K562 (cell line): Measurements from ENCODE around the gene SLC43A1. TPM values are rescaled to one million over a fixed set of nuclear protein-coding genes. Genes with fewer than 3 reads are reported as not detected.

Experiments used
- ATF7 ChIP-seq: fragments of 450-650 bp; IDR thresholded peaks from 2 replicates; pipeline ENCODE4 v1.7.1; 2014; ENCODE audit warnings: mild to moderate bottlenecking, moderate library complexity
- HSF4 ChIP-seq: fragments of 250-450 bp; sonication (Bioruptor Pico); IDR thresholded peaks from 2 replicates; pipeline ENCODE4 v2.1.2; 2022; ENCODE audit warnings: mild to moderate bottlenecking, moderate library complexity, borderline replicate concordance
- JUND ChIP-seq, 2 experiments: IDR thresholded peaks; 2 replicates in 1 of 2; 3 replicates in 1 of 2; pipeline ENCODE4 v1.6.1; 2011; ENCODE audit warnings: borderline replicate concordance in 2 of 2, low read depth in 2 of 2, low read length in 2 of 2, improper control_type of control experiment in 1 of 2, missing biosample characterization in 1 of 2, missing genetic modification characterization in 1 of 2, missing genetic modification reagents in 1 of 2
- MAZ ChIP-seq, 2 experiments: fragments of 450-650 bp in 1 of 2; sonication (generic) in 1 of 2; formaldehyde crosslinking; IDR thresholded peaks in 1 of 2; conservative IDR thresholded peaks in 1 of 2; 2 replicates each; pipeline versions ENCODE4 v1.4.0 to v1.5.0; 2020; ENCODE audit warnings: mild to moderate bottlenecking in 1 of 2, missing genetic modification reagents in 1 of 2
- NR2C2 ChIP-seq, 2 experiments: fragments of 200-800 bp in 1 of 2; sonication (Bioruptor generic) in 1 of 2; sonication (generic) in 1 of 2; formaldehyde crosslinking in 1 of 2; IDR thresholded peaks; 2 replicates each; pipeline versions ENCODE4 v1.6.1 to v1.8.0; 2016 to 2022; ENCODE audit warnings: mild to moderate bottlenecking in 1 of 2, missing compliant biosample characterization in 1 of 2, missing genetic modification characterization in 1 of 2, missing genetic modification reagents in 1 of 2
- RBFOX2 ChIP-seq: fragments of 200-400 bp; formaldehyde crosslinking; IDR thresholded peaks from 2 replicates; pipeline ENCODE4 v1.6.1; 2017; ENCODE audit warnings: low read depth, mild to moderate bottlenecking, low read length, moderate library complexity
- SOX6 ChIP-seq: fragments of 450-650 bp; IDR thresholded peaks from 2 replicates; pipeline ENCODE4 v1.6.1; 2014; ENCODE audit warnings: mild to moderate bottlenecking
- STAG1 ChIP-seq: sonication (generic); formaldehyde crosslinking; IDR thresholded peaks from 2 replicates; pipeline ENCODE4 v1.5.0; 2020; ENCODE audit warnings: missing genetic modification reagents, borderline replicate concordance
- TARDBP ChIP-seq: fragments of 450-650 bp; IDR thresholded peaks from 2 replicates; pipeline ENCODE4 v1.6.1; 2016
- TOE1 ChIP-seq, 2 experiments: fragments of 450-650 bp in 1 of 2; sonication (generic) in 1 of 2; formaldehyde crosslinking in 1 of 2; IDR thresholded peaks; 2 replicates each; pipeline versions ENCODE4 v1.7.1 to v1.8.0; 2016 to 2022; ENCODE audit warnings: borderline replicate concordance in 2 of 2, mild to moderate bottlenecking in 2 of 2, antibody characterized with exemption in 1 of 2, inconsistent platforms in 1 of 2, low read depth in 1 of 2, missing genetic modification reagents in 1 of 2, moderate library complexity in 1 of 2
- USF1 ChIP-seq: sonication (generic); formaldehyde crosslinking; IDR thresholded peaks from 2 replicates; pipeline ENCODE4 v1.9.0; 2022; ENCODE audit warnings: mild to moderate bottlenecking, missing genetic modification reagents
- ZBTB1 ChIP-seq: sonication (generic); formaldehyde crosslinking; IDR thresholded peaks from 2 replicates; pipeline ENCODE4 v1.8.1; 2023; ENCODE audit warnings: missing genetic modification reagents, low read depth, mild to moderate bottlenecking, borderline replicate concordance
- ZNF239 ChIP-seq: fragments of 250-450 bp; sonication (Bioruptor Pico); IDR thresholded peaks from 2 replicates; pipeline ENCODE4 v1.4.0; 2020; ENCODE audit warnings: mild to moderate bottlenecking
- ZNF583 ChIP-seq: fragments of 250-450 bp; sonication (Bioruptor Pico); IDR thresholded peaks from 2 replicates; pipeline ENCODE4 v1.4.0; 2020
- ZNF707 ChIP-seq: fragments of 250-450 bp; sonication (Bioruptor Pico); conservative IDR thresholded peaks from 2 replicates; pipeline ENCODE4 v1.8.0; 2022; ENCODE audit warnings: inconsistent platforms, mild to moderate bottlenecking, moderate library complexity
- ZNF76 ChIP-seq: fragments of 250-450 bp; sonication (Bioruptor Pico); IDR thresholded peaks from 2 replicates; pipeline ENCODE4 v1.4.0; 2020; ENCODE audit warnings: mild to moderate bottlenecking, moderate library complexity, borderline replicate concordance
- polyA plus RNA-seq, 8 experiments: library from polyadenylated mRNA; depleted of rRNA in 4 of 8; stranded (reverse) in 5 of 8; unstranded in 3 of 8; fragments of >200 nt; fragmentation: Nextera tagmentation in 2 of 8; fragmentation: Illumina TruSeq in 1 of 8; extraction: Ambion mirVana in 2 of 8; extraction: Trizol in 1 of 8; gene quantifications; 2 replicates each; pipeline versions ENCODE4 v1.2.1 to v1.2.3, GENCODE V29; 2011 to 2014; ENCODE audit warnings: inconsistent platforms in 1 of 8, missing spikeins in 1 of 8
- total RNA-seq, 7 experiments: library from RNA; depleted of rRNA in 6 of 7; stranded (reverse); fragments of >200 nt in 6 of 7; fragmentation: Illumina TruSeq in 2 of 7; extraction: Trizol in 2 of 7; gene quantifications; 2 replicates each; pipeline versions ENCODE4 v1.2.1 to v1.2.3, GENCODE V29; 2011 to 2021; ENCODE audit warnings: low replicate concordance in 1 of 7
- TF ChIP-seq, protein P1 (sequence below): fragments of 250-450 bp; sonication (Bioruptor Pico); IDR thresholded peaks from 2 replicates; pipeline ENCODE4 v1.5.0; 2021
- TF ChIP-seq, protein P2 (sequence below): fragments of 250-450 bp; sonication (Bioruptor Pico); IDR thresholded peaks from 2 replicates; pipeline ENCODE4 v1.8.0; 2021; ENCODE audit warnings: mild to moderate bottlenecking, moderate library complexity
- TF ChIP-seq, protein P3 (sequence below): fragments of 450-650 bp; formaldehyde crosslinking; IDR thresholded peaks from 2 replicates; pipeline ENCODE4 v1.4.0; 2020; ENCODE audit warnings: mild to moderate bottlenecking, moderate library complexity

Gene SLC43A1
- total and polyA plus RNA-seq, 9 of the 15 experiments (the other 6 are each of a cell fraction or from before 2014, with no cell fraction given), result 2.6 to 41.8 (median 24.6) TPM

DNA sequence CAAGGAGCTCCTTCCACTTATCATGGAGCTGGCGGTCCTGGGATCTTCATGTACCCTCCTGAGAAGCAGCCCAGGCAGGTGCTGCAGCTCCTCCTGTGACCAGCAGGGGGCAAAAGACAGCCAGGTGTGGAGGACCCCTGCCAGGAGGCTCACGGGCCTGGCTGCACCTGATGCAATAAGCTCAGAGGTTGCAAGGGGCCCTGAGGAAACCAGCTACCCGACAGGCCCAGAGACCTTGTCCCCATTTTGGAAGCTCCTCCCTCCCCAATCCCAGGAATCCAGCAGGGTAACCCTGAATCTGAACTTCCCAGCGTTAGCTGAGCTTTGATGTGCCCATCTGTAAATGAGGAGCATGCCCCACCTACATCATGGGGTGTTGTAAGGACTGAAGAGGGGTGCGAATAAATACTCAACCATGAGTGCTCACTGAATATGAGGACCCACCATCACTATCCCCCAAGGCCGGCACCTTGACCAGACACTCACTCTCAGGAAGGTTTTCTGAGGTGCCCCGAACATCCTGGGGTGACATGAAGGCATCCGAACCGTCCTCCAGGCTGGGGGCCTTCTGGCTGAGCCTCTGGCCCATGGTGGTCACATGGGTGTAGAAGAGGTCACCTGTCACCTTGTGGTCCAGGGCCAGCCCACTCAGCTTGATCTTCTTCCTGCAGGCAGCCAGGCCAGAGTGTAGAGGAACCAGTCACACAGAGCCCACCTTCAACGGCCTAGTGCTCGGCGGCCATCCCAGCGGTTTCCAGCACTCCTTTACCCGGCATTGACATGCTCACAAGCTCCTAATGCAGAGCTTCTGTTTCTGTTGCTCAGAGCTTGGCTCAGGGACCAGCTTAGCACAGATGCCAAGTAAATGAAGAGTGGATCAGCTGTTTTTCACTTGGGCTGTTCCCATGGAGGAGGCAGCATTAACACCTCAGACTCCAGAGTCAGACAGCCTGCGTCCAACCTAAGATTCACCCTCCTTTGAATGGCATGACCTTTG lies 21.7 kb downstream of the SLC43A1 start (continued):
- TF ChIP-seq, protein P1, sequence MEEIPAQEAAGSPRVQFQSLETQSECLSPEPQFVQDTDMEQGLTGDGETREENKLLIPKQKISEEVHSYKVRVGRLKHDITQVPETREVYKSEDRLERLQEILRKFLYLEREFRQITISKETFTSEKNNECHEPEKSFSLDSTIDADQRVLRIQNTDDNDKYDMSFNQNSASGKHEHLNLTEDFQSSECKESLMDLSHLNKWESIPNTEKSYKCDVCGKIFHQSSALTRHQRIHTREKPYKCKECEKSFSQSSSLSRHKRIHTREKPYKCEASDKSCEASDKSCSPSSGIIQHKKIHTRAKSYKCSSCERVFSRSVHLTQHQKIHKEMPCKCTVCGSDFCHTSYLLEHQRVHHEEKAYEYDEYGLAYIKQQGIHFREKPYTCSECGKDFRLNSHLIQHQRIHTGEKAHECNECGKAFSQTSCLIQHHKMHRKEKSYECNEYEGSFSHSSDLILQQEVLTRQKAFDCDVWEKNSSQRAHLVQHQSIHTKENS (CRISPR knock-in tag), result no peak
- TF ChIP-seq RBFOX2, result peak; percentile 50
- no peak; the same call in 1 of the 2 replicates for TF ChIP-seq USF1 (CRISPR knock-in tag)
- peak; percentile 36 to 59; a peak in 3 of 4 replicates for TF ChIP-seq MAZ (CRISPR knock-in tag; conservative IDR thresholded peaks at IDR 0.05 in 1 of 2, IDR thresholded peaks at IDR 0.05 in 1 of 2)
- TF ChIP-seq, protein P2, sequence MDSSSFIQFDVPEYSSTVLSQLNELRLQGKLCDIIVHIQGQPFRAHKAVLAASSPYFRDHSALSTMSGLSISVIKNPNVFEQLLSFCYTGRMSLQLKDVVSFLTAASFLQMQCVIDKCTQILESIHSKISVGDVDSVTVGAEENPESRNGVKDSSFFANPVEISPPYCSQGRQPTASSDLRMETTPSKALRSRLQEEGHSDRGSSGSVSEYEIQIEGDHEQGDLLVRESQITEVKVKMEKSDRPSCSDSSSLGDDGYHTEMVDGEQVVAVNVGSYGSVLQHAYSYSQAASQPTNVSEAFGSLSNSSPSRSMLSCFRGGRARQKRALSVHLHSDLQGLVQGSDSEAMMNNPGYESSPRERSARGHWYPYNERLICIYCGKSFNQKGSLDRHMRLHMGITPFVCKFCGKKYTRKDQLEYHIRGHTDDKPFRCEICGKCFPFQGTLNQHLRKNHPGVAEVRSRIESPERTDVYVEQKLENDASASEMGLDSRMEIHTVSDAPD (CRISPR knock-in tag), result 0 out of 2 replicates have a peak, but pooled peaks have one; percentile 58
- TF ChIP-seq TOE1 (IDR thresholded peaks at IDR 0.05; ENCODE audit: borderline replicate concordance), result 0 out of 2 replicates have a peak, but pooled peaks have one; percentile 38
- TF ChIP-seq TOE1 (CRISPR knock-in tag; IDR thresholded peaks at IDR 0.05; ENCODE audit: borderline replicate concordance, low read depth), result no peak
- TF ChIP-seq JUND (IDR thresholded peaks at IDR 0.05; ENCODE audit: borderline replicate concordance, low read depth, low read length), result peak; percentile 57; the same call in 1 of the 2 replicates
- peak; percentile 52; the same call in 1 of the 3 replicates for TF ChIP-seq JUND (tag; IDR thresholded peaks at IDR 0.05; ENCODE audit: borderline replicate concordance, low read depth, low read length)
- peak; percentile 82; the same call in 1 of the 2 replicates for TF ChIP-seq ZNF76 (CRISPR knock-in tag)
- peak; percentile 75 for TF ChIP-seq ATF7
- peak; percentile 62; the same call in 1 of the 2 replicates for TF ChIP-seq HSF4
- 0 out of 2 replicates have a peak, but pooled peaks have one; percentile 24 for TF ChIP-seq TARDBP
- TF ChIP-seq NR2C2 (CRISPR knock-in tag; IDR thresholded peaks at IDR 0.05), result no peak
- peak; percentile 48; the same call in 1 of the 2 replicates for TF ChIP-seq NR2C2 (tag; IDR thresholded peaks at IDR 0.05)
- 0 out of 2 replicates have a peak, but pooled peaks have one; percentile 24 for TF ChIP-seq ZNF239 (CRISPR knock-in tag)
- TF ChIP-seq, protein P3, sequence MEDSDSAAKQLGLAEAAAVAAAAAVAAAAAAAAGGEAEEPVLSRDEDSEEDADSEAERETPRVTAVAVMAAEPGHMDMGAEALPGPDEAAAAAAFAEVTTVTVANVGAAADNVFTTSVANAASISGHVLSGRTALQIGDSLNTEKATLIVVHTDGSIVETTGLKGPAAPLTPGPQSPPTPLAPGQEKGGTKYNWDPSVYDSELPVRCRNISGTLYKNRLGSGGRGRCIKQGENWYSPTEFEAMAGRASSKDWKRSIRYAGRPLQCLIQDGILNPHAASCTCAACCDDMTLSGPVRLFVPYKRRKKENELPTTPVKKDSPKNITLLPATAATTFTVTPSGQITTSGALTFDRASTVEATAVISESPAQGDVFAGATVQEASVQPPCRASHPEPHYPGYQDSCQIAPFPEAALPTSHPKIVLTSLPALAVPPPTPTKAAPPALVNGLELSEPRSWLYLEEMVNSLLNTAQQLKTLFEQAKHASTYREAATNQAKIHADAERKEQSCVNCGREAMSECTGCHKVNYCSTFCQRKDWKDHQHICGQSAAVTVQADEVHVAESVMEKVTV (CRISPR knock-in tag), result peak; percentile 88
- TF ChIP-seq ZBTB1, result no peak
- peak; percentile 36; the same call in 1 of the 2 replicates for TF ChIP-seq SOX6
- TF ChIP-seq STAG1, result peak; percentile 47; the same call in 1 of the 2 replicates
- TF ChIP-seq ZNF707 (CRISPR knock-in tag), result peak; percentile 29; the same call in 1 of the 2 replicates
- TF ChIP-seq ZNF583 (CRISPR knock-in tag), result peak; percentile 87
